H1 (cell line): ENCODE results near the gene BBS9.

ENCODE experiments used
- ASH2L ChIP-seq: fragments of 200-600, 300-600 bp; sonication (generic); IDR thresholded peaks from one replicate; pipeline ENCODE4 v1.7.1; 2017; ENCODE audit warnings: low read length
- BRCA1 ChIP-seq: IDR thresholded peaks from 2 replicates; pipeline ENCODE4 v1.6.1; 2012; ENCODE audit warnings: low read depth, low read length, improper control_type of control experiment
- CTCF ChIP-seq, 3 experiments: IDR thresholded peaks; 1 replicate in 2 of 3; 2 replicates in 1 of 3; pipeline versions ENCODE4 v1.5.1 to v1.6.1; 2011; ENCODE audit warnings: low read length in 3 of 3, mild to moderate bottlenecking in 3 of 3, inconsistent platforms in 2 of 3, low read depth in 1 of 3, moderate library complexity in 1 of 3; ENCODE audit not compliant: insufficient read depth in 1 of 3; ENCODE audit errors: control extremely low read depth in 1 of 3
- EGR1 ChIP-seq: IDR thresholded peaks from 2 replicates; pipeline ENCODE4 v1.6.1; 2011; ENCODE audit warnings: low read depth, low read length, borderline replicate concordance
- EZH2 ChIP-seq: fragments of 200-600 bp; sonication (generic); IDR thresholded peaks from 2 replicates; pipeline ENCODE4 v1.7.1; 2012; ENCODE audit warnings: low read depth, mild to moderate bottlenecking, moderate library complexity, low read length, inconsistent platforms; ENCODE audit not compliant: severe bottlenecking
- MAFK ChIP-seq: IDR thresholded peaks from 2 replicates; pipeline ENCODE4 v1.6.1; 2012; ENCODE audit warnings: low read depth, mild to moderate bottlenecking, improper control_type of control experiment, low read length
- NRF1 ChIP-seq: IDR thresholded peaks from 2 replicates; pipeline ENCODE4 v1.6.1; 2011; ENCODE audit warnings: mild to moderate bottlenecking, low read depth, low read length, improper control_type of control experiment
- SP1 ChIP-seq: IDR thresholded peaks from 2 replicates; pipeline ENCODE4 v1.6.1; 2011; ENCODE audit warnings: low read depth, low read length
- TAF1 ChIP-seq: IDR thresholded peaks from 2 replicates; pipeline ENCODE4 v1.6.1; 2011; ENCODE audit warnings: mild to moderate bottlenecking, low read depth, low read length
- TF ChIP-seq, protein P1 (sequence below): IDR thresholded peaks from 2 replicates; pipeline ENCODE4 v1.6.1; 2011; ENCODE audit warnings: low read depth, mild to moderate bottlenecking, low read length; ENCODE audit not compliant: insufficient read depth

DNA sequence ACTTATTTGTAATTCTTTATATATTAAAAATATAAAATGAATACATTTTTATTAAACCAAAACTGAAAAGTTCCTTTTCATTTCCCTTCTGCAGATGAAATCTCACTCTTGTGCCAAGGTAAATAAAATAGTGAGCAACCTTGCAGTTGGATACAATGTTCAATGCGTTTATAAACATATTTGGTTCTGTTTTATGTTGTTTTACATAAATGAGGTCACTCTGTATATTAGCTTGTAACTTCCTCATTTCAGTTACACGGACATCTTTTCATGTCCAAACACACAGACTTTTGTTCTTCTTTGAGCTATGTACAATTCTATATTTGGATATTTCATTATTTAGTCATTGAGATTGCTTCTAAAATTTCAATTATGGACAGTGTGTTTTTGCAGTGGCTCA is 107.7 kb downstream of the BBS9 start:
- TF ChIP-seq BRCA1 (no peak), MAFK (no peak), CTCF (IDR thresholded peaks at IDR 0.05; ENCODE audit: control extremely low read depth in 1 of 3, insufficient read depth in 1 of 3, low read depth in 1 of 3, low read length in 3 of 3) (no peak), NRF1 (no peak), EZH2 (no peak), EGR1 (no peak), ASH2L (no peak), SP1 (no peak), TAF1 (no peak)
- TF ChIP-seq, protein P1, sequence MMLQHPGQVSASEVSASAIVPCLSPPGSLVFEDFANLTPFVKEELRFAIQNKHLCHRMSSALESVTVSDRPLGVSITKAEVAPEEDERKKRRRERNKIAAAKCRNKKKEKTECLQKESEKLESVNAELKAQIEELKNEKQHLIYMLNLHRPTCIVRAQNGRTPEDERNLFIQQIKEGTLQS: no peak
